ENCODE measurements around the gene CNN2. TPM values are rescaled to one million over a fixed set of nuclear protein-coding genes. Genes with fewer than 3 reads are reported as not detected.

The CNN2 gene
- total RNA-seq, 1 experiment from 2014 or later: 151 TPM

DNA sequence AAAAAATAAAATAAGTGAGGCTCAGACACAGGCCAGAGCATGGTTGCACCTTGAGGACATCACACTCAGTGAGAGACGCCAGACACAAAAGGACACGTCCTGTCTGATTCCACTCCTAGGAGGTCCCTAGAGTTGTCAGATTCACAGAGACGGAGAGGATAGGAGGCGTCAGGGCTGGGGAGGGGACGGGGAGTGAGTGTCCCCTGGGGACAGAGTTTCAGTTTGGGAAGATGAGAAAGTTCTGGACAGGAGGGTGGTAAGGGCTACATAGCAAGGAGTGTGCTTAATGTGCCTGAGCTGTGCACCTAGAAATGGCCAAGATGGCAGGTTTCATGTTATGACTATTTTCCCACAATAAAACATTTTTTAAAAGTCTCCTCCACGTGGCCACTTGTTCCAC lies 28.3 kb upstream of the CNN2 start:
- Mint-ChIP-seq H3K4me1 (ENCODE audit: low read depth, unreplicated experiment) (no peaks in the 10 kb centered on the region), H3K27me3 (ENCODE audit: unreplicated experiment) (peaks cover 38% of the 10 kb centered on the region), H3K36me3 (ENCODE audit: insufficient read depth, unreplicated experiment) (peaks cover 24% of the 10 kb centered on the region), H3K27ac (ENCODE audit: unreplicated experiment) (no peak overlapping the region), H3K4me3 (ENCODE audit: low read depth, unreplicated experiment) (no peak overlapping the region), H3K9me3 (ENCODE audit: low read depth, unreplicated experiment) (no peaks in the 10 kb centered on the region)
- intact Hi-C loops (cut with micrococcal nuclease; ENCODE audit: unreplicated experiment): no loop called here
- TF ChIP-seq, protein P1, sequence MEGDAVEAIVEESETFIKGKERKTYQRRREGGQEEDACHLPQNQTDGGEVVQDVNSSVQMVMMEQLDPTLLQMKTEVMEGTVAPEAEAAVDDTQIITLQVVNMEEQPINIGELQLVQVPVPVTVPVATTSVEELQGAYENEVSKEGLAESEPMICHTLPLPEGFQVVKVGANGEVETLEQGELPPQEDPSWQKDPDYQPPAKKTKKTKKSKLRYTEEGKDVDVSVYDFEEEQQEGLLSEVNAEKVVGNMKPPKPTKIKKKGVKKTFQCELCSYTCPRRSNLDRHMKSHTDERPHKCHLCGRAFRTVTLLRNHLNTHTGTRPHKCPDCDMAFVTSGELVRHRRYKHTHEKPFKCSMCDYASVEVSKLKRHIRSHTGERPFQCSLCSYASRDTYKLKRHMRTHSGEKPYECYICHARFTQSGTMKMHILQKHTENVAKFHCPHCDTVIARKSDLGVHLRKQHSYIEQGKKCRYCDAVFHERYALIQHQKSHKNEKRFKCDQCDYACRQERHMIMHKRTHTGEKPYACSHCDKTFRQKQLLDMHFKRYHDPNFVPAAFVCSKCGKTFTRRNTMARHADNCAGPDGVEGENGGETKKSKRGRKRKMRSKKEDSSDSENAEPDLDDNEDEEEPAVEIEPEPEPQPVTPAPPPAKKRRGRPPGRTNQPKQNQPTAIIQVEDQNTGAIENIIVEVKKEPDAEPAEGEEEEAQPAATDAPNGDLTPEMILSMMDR (IDR thresholded peaks at IDR 0.05; ENCODE audit: unreplicated experiment): no peak
- CTCF ChIA-PET: no interaction called here
- BruUV-seq (replicated peaks): no TSS peak
- DNase-seq: no peak

DNA sequence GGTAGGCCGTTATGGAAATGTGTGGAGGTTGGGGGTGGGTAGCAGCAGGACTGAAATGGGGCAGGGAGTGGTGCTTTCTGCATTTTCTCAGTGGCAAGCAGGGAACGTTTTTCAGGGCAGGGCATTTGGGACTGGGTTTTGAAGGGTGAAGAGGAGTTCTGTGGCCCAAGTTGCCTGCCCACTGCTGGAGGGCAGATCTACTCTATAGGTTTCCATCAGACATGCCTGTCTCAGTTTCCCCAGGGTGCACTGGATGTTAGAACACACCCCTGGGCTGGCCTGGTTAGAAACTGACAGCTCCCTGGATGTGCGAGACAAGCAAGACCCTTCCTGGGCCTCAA lies 27.1 kb upstream of the CNN2 start:
- Mint-ChIP-seq H3K36me3 (ENCODE audit: insufficient read depth, unreplicated experiment) (peaks cover 26% of the 10 kb centered on the region), H3K4me3 (ENCODE audit: low read depth, unreplicated experiment) (no peak overlapping the region), H3K27me3 (ENCODE audit: unreplicated experiment) (peaks cover 50% of the 10 kb centered on the region), H3K27ac (ENCODE audit: unreplicated experiment) (no peak overlapping the region), H3K9me3 (ENCODE audit: low read depth, unreplicated experiment) (no peaks in the 10 kb centered on the region), H3K4me1 (ENCODE audit: low read depth, unreplicated experiment) (no peaks in the 10 kb centered on the region)
- no peak for DNase-seq
- CTCF ChIA-PET: no interaction called here
- TF ChIP-seq, protein P1 (IDR thresholded peaks at IDR 0.05; ENCODE audit: unreplicated experiment): no peak
- BruUV-seq (replicated peaks): no TSS peak
- intact Hi-C loops (cut with micrococcal nuclease; ENCODE audit: unreplicated experiment): no loop called here

DNA sequence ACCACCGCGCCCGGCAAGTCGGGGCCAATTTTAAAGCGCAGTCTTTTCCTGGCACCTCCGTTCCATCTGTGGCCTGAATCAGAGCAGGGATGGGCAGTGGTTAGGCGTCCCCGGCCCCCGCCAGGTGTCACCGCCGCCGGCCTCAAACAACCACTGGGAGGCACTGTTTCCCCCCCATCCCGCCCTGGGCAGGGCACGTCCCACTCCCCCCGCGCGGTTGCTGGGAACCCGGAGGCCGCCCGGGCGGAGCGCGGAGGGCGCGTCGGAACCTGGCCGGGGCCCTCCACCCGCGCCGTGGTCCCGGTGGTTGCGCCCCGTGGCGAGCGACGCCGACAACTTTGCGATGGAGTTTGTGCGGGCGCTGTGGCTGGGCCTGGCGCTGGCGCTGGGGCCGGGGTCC lies 26.3 kb upstream of the CNN2 start, which contains the start of gene GRIN3B:
Gene GRIN3B (plus strand): TSS at position 325 of the 400 bp plus-strand sequence. CDS start 19 bp downstream, at position 344.
- no TSS peak for BruUV-seq (replicated peaks)
- Mint-ChIP-seq H3K4me3 (ENCODE audit: low read depth, unreplicated experiment) (peak within 1 kb of the TSS; percentile 26), H3K9me3 (ENCODE audit: low read depth, unreplicated experiment) (no peaks in the 10 kb centered on the region), H3K4me1 (ENCODE audit: low read depth, unreplicated experiment) (no peaks in the 10 kb centered on the region), H3K27me3 (ENCODE audit: unreplicated experiment) (peaks cover 57% of the 10 kb centered on the region), H3K36me3 (ENCODE audit: insufficient read depth, unreplicated experiment) (peaks cover 27% of the 10 kb centered on the region), H3K27ac (ENCODE audit: unreplicated experiment) (no peak within 1 kb of the TSS)
- TF ChIP-seq, protein P1 (IDR thresholded peaks at IDR 0.05; ENCODE audit: unreplicated experiment): peak; percentile 16
- peak; percentile 43 for DNase-seq
- CTCF ChIA-PET: no interaction called here
- intact Hi-C loops (cut with micrococcal nuclease; ENCODE audit: unreplicated experiment): no loop called here

DNA sequence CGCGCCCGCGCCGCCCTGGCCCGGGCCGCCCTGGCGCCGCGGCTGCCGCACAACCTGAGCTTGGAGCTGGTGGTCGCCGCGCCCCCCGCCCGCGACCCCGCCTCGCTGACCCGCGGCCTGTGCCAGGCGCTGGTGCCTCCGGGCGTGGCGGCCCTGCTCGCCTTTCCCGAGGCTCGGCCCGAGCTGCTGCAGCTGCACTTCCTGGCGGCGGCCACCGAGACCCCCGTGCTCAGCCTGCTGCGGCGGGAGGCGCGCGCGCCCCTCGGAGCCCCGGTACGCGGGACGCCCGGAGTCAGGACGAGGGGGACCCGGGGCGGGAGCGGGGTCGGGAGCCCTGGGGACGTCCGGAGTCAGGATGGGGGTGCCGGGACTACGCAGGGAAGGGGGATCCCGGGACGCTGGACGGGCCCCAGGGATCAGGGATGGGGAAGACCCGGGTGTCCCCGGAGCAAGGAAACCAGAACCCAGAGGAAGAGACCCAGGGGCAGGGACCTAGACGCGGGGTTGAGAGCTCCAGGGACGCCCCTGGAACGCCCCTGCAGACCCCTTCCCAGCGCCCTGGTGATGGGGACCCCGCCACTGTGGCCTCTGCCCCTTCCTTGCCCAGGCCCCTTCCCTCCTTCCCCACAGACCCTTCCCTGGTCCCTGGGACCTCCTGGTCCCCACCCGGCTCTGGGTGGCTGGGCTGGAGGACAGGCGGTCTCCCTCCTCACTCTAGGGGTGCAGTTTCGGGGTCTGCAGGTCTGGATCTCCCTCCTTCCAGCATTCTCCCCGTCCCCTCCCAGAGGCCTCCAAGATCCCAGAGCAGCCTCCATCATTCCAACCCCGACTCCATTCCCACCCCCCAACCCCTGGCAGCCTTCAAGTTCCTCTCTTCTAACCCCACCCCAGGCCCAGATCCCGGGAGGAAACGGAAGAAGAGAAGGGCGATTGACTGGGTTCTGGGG lies 25.5 kb upstream of the CNN2 start:
- CTCF ChIA-PET: interaction anchor here (0.6 kb wide), 2 partner anchors 39 to 263 kb away, joined by 3 read pairs; partner anchors contain the start of gene ABCA7
- Mint-ChIP-seq H3K4me1 (ENCODE audit: low read depth, unreplicated experiment) (no peaks in the 10 kb centered on the region), H3K36me3 (ENCODE audit: insufficient read depth, unreplicated experiment) (peaks cover 31% of the 10 kb centered on the region), H3K27ac (ENCODE audit: unreplicated experiment) (no peak overlapping the region), H3K4me3 (ENCODE audit: low read depth, unreplicated experiment) (peak overlapping the region; percentile 26), H3K27me3 (ENCODE audit: unreplicated experiment) (peaks cover 64% of the 10 kb centered on the region), H3K9me3 (ENCODE audit: low read depth, unreplicated experiment) (no peaks in the 10 kb centered on the region)
- TF ChIP-seq, protein P1 (IDR thresholded peaks at IDR 0.05; ENCODE audit: unreplicated experiment): no peak
- intact Hi-C loops (cut with micrococcal nuclease; ENCODE audit: unreplicated experiment): no loop called here
- BruUV-seq (replicated peaks): no TSS peak
- DNase-seq: no peak
